Stomach (tissue), 9 donors: ENCODE results near the gene PILRB. TPM values are rescaled to one million over a fixed set of nuclear protein-coding genes. Genes with fewer than 3 reads are reported as not detected.

Experiments used
- DNase-seq, 2 donors: peaks; one replicate each; pipeline versions ENCODE4 v3.0.0 to v3.0.0-alpha.2; 2013 to 2019
- H3K27ac ChIP-seq, 5 donors: fragments of 200-600 bp in 4 of 5; sonication (generic) in 4 of 5; one replicate each; pipeline ENCODE4 v1.5.1; 2013 to 2019; ENCODE audit warnings: mild to moderate bottlenecking in 1 of 5, moderate library complexity in 1 of 5
- H3K27me3 ChIP-seq, 3 donors: fragments of 200-600 bp; sonication (generic); one replicate each; pipeline ENCODE4 v1.5.1; 2017 to 2019; ENCODE audit warnings: mixed run types in 1 of 3
- H3K36me3 ChIP-seq, 4 donors: fragments of 200-600 bp; sonication (generic); 1 replicate in 3 of 4; 2 replicates in 1 of 4; pipeline ENCODE4 v1.5.1; 2016 to 2019
- H3K4me1 ChIP-seq, 4 donors: fragments of 200-600 bp; sonication (generic); one replicate each; pipeline ENCODE4 v1.5.1; 2016 to 2019
- H3K4me3 ChIP-seq, 4 donors: fragments of 200-600 bp; sonication (generic) in 3 of 4; one replicate each; pipeline ENCODE4 v1.5.1; 2016 to 2019; ENCODE audit warnings: mild to moderate bottlenecking in 1 of 4
- H3K9me3 ChIP-seq, 4 donors: fragments of 200-600 bp; sonication (generic); one replicate each; pipeline ENCODE4 v1.5.1; 2016 to 2019
- EP300 ChIP-seq: sonication (generic); formaldehyde crosslinking; IDR thresholded peaks from one replicate; pipeline ENCODE4 v1.6.1; 2017; ENCODE audit warnings: antibody characterized with exemption
- POLR2A ChIP-seq, 4 donors: fragments of 450-650 bp; IDR thresholded peaks; one replicate each; pipeline ENCODE4 v1.6.1; 2016; ENCODE audit warnings: antibody characterized with exemption in 4 of 4, control low read depth in 2 of 4, mild to moderate bottlenecking in 1 of 4, moderate library complexity in 1 of 4
- POLR2AphosphoS5 ChIP-seq, 3 donors: sonication (generic); formaldehyde crosslinking; IDR thresholded peaks; one replicate each; pipeline ENCODE4 v1.6.1; 2016; ENCODE audit warnings: antibody characterized with exemption in 3 of 3
- WGBS, 5 donors: extraction: QIAGEN DNeasy Blood & Tissue Kit in 3 of 5; methylation state at CpG; one replicate each; pipeline versions ENCODE4 v1.1.5 to v1.1.7; 2013 to 2018; 5-methylcytosine and 5-hydroxymethylcytosine counted together
- intact Hi-C: fragments of 100-400 bp; cut with DNase I; formaldehyde crosslinking; loops from one replicate; pipeline ENCODE4 v1.15.1; 2023; ENCODE audit warnings: low total_unique reads
- polyA plus RNA-seq, 3 donors: library from polyadenylated mRNA; stranded (reverse); fragments of 200-250 nt; gene quantifications; one replicate each; pipeline ENCODE4 v1.2.3, GENCODE V29; 2013
- total RNA-seq, 5 donors: library from RNA; depleted of rRNA; stranded (reverse); fragments of >200 nt; gene quantifications; one replicate each; pipeline versions ENCODE4 v1.1.0 to v1.2.3, GENCODE V29; 2014 to 2016
- TF ChIP-seq, protein P1 (sequence below), 7 experiments: fragments of 450-650 bp in 4 of 7; fragments of 200-600 bp in 3 of 7; sonication (generic) in 3 of 7; IDR thresholded peaks; one replicate each; pipeline ENCODE4 v1.5.1; 2016 to 2019; ENCODE audit warnings: antibody characterized with exemption in 7 of 7, control low read depth in 2 of 7, mild to moderate bottlenecking in 1 of 7
- donor health status: healthy with polysubstance abuse.
- donor health status: Bipolar disorder and iron deficiency.
- donor health status: healthy.

The PILRB gene
- total and polyA plus RNA-seq, 8 donors = 16.8 to 141 (median 60.3) TPM

DNA sequence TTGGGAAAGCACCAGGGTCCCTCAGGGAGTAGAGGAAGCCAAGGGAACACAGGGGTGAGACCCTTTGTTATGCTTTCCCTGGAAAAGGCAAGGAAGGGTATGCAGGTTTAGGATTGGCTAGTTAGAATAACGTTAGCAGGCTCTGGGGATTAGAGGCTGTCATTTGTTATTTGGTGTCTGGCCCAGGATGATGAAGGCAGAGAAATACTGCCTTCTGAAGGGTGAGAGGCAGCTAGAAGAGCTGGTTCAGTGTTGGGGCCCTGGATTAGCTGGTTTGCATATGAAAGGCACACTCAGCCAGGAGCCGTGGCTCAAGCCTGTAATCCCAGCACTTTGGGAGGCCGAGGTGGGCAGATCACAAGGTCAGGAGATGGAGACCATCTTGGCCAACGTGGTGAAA, 12.4 kb downstream of the PILRB start:
- Histone ChIP-seq H3K36me3 (peaks cover 0 to 21% (median 8%) of the 10 kb centered on the region in 4 donors), H3K9me3 (no peaks in the 10 kb centered on the region), H3K27ac (peak overlapping the region in 4 of 5 donors; percentile 58 to 83 (median 73)), H3K27me3 (no peaks in the 10 kb centered on the region), H3K4me1 (peaks cover 0 to 46% (median 0%) of the 10 kb centered on the region in 4 donors), H3K4me3 (no peak overlapping the region)
- 2 to 45% (median 34%) methylated on average over 4 of the region's 4 CpGs for WGBS, 5 donors
- DNase-seq = no peak
- intact Hi-C loops = no loop called here
- TF ChIP-seq POLR2A (IDR thresholded peaks at IDR 0.05) = no peak
- TF ChIP-seq, protein P1, sequence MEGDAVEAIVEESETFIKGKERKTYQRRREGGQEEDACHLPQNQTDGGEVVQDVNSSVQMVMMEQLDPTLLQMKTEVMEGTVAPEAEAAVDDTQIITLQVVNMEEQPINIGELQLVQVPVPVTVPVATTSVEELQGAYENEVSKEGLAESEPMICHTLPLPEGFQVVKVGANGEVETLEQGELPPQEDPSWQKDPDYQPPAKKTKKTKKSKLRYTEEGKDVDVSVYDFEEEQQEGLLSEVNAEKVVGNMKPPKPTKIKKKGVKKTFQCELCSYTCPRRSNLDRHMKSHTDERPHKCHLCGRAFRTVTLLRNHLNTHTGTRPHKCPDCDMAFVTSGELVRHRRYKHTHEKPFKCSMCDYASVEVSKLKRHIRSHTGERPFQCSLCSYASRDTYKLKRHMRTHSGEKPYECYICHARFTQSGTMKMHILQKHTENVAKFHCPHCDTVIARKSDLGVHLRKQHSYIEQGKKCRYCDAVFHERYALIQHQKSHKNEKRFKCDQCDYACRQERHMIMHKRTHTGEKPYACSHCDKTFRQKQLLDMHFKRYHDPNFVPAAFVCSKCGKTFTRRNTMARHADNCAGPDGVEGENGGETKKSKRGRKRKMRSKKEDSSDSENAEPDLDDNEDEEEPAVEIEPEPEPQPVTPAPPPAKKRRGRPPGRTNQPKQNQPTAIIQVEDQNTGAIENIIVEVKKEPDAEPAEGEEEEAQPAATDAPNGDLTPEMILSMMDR (IDR thresholded peaks at IDR 0.05) = no peak
- TF ChIP-seq EP300 = no peak
- TF ChIP-seq POLR2AphosphoS5 (IDR thresholded peaks at IDR 0.05) = no peak

DNA sequence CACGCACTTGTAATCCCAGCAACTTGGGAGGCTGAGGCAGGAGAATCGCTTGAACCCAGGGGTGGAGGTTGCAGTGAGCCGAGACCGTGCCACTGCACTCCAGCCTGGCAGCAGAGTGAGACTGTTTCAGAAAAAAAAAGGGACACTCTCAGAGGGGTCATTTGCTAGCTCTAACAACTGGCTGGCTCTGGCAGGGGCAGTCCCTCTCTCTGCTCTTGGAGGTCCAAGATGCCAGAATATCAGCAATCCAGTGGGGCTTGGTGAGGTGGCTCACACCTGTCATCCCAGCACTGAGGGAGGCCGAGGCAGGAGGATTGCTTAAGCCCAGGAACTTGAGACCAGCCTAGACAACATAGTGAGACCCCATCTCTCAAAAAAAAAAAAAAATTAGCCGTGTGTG, 12.8 kb downstream of the PILRB start:
- H3K36me3 ChIP-seq = peaks cover 0 to 21% (median 8%) of the 10 kb centered on the region in 4 donors
- H3K4me1 ChIP-seq = peaks cover 0 to 42% (median 0%) of the 10 kb centered on the region in 4 donors
- no peak for DNase-seq
- no peaks in the 10 kb centered on the region for H3K27me3 ChIP-seq
- WGBS, 5 donors = 76 to 91% (median 78%) methylated on average over 6 of the region's 6 CpGs
- no peak overlapping the region for H3K4me3 ChIP-seq
- H3K27ac ChIP-seq = peak overlapping the region in 1 of 5 donors; percentile 83
- TF ChIP-seq EP300 (no peak), POLR2A (IDR thresholded peaks at IDR 0.05) (no peak), POLR2AphosphoS5 (IDR thresholded peaks at IDR 0.05) (no peak)
- TF ChIP-seq, protein P1 (IDR thresholded peaks at IDR 0.05) = no peak
- H3K9me3 ChIP-seq = no peaks in the 10 kb centered on the region
- intact Hi-C loops = no loop called here

DNA sequence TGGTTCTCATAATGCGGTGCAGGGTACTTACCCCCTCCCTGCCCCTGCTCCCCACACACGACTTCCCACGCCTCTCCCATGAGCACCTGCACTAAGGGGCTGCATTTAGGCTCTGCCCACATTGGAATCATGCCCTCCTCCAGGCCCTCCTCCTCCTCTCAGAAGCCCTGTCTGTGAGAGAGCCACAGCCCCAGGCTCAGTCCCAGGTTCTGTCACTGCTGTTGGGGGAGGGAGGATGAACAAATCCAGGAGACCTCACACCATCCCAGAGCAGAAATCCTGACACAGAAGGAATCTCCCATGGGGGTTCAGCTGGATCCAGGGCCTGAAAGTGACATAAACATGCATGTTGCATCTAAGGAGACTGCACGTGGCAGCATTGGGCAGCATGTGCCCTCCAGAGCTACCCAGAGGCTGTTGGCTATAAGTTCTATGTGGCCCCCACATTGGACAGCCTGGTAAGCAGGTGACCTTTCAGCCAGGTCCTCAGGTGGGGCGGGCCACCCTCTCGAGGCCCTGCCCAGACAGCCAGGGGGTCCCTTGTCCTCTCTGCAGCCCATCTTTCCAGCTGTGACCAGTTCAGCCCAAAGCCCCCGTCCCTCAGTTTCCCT, 13.7 kb downstream of the PILRB start:
- H3K4me3 ChIP-seq = no peak overlapping the region
- H3K9me3 ChIP-seq = no peaks in the 10 kb centered on the region
- peak overlapping the region in 3 of 5 donors; percentile 20 to 79 (median 71) for H3K27ac ChIP-seq
- TF ChIP-seq, protein P1 (IDR thresholded peaks at IDR 0.05) = no peak
- no peak for TF ChIP-seq EP300
- no peak for TF ChIP-seq POLR2A (IDR thresholded peaks at IDR 0.05)
- TF ChIP-seq POLR2AphosphoS5 (IDR thresholded peaks at IDR 0.05) = no peak
- 53 to 76% (median 65%) methylated on average over 6 to 7 of the region's 7 CpGs for WGBS, 5 donors
- intact Hi-C loops = no loop called here
- H3K27me3 ChIP-seq = no peaks in the 10 kb centered on the region
- peaks cover 0 to 21% (median 8%) of the 10 kb centered on the region in 4 donors for H3K36me3 ChIP-seq
- H3K4me1 ChIP-seq = peaks cover 0 to 35% (median 0%) of the 10 kb centered on the region in 4 donors
- no peak for DNase-seq

DNA sequence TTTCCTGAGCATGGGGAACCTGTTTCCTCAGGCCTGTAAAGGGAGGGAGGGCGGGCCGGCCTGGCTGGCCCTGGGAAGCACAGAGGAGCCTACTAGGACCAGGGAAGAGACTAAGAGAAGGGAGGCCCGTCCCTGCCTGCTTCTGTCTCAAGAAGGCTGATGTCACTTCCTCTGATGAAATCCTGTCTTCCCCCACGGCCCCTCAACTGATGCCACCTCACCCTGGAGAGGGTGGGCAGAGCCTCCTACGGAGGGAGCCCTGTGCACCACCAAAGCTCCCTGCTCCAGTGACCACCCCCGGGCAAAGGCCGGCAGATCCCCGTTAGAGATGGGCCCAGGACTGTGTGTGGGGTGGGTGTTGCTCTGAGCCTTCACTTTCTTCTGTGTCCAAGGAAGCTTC, 14.3 kb downstream of the PILRB start:
- DNase-seq = no peak
- H3K36me3 ChIP-seq = peaks cover 0 to 17% (median 7%) of the 10 kb centered on the region in 4 donors
- no peak overlapping the region for H3K4me3 ChIP-seq
- intact Hi-C loops = no loop called here
- TF ChIP-seq, protein P1 (IDR thresholded peaks at IDR 0.05) = no peak
- TF ChIP-seq EP300 (no peak), POLR2AphosphoS5 (IDR thresholded peaks at IDR 0.05) (no peak), POLR2A (IDR thresholded peaks at IDR 0.05) (no peak)
- peaks cover 0 to 35% (median 0%) of the 10 kb centered on the region in 4 donors for H3K4me1 ChIP-seq
- WGBS, 5 donors = 8 to 48% (median 44%) methylated on average over 2 to 8 of the region's 8 CpGs
- no peaks in the 10 kb centered on the region for H3K9me3 ChIP-seq
- no peaks in the 10 kb centered on the region for H3K27me3 ChIP-seq
- H3K27ac ChIP-seq = peak overlapping the region in 3 of 5 donors; percentile 37 to 79 (median 71)
